Upper lobe of left lung (tissue), 6 donors: Measurements from ENCODE around the gene GOT1. TPM values are rescaled to one million over a fixed set of nuclear protein-coding genes. Genes with fewer than 3 reads are reported as not detected.

Experiments
- ATAC-seq, 2 donors: fragments of 200-7000 bp; cut with Tn5 transposase; one replicate each; pipeline ENCODE4 v1.9.1; 2022; ENCODE audit warnings: mild to moderate bottlenecking in 2 of 2, moderate library complexity in 2 of 2; ENCODE audit not compliant: low FRiP score in 2 of 2
- DNase-seq, 2 donors: peaks; one replicate each; pipeline ENCODE4 v3.0.0-alpha.2; 2019 to 2020
- H3K27ac ChIP-seq, 4 donors: fragments of 200-600 bp; sonication (generic); one replicate each; pipeline ENCODE4 v1.5.1; 2016 to 2019
- H3K27me3 ChIP-seq, 4 donors: fragments of 200-600 bp; sonication (generic); one replicate each; pipeline ENCODE4 v1.5.1; 2017 to 2019
- H3K36me3 ChIP-seq, 4 donors: fragments of 200-600 bp; sonication (generic); one replicate each; pipeline ENCODE4 v1.5.1; 2016 to 2019
- H3K4me1 ChIP-seq, 4 donors: fragments of 200-600 bp; sonication (generic); one replicate each; pipeline ENCODE4 v1.5.1; 2018 to 2019
- H3K4me3 ChIP-seq, 4 donors: fragments of 200-600 bp; sonication (generic); one replicate each; pipeline ENCODE4 v1.5.1; 2017 to 2019; ENCODE audit warnings: mild to moderate bottlenecking in 2 of 4, moderate library complexity in 1 of 4
- H3K9me3 ChIP-seq, 4 donors: fragments of 200-600 bp; sonication (generic); one replicate each; pipeline ENCODE4 v1.5.1; 2018 to 2019
- CTCF ChIP-seq, 6 experiments: fragments of 450-650 bp in 4 of 6; fragments of 200-600 bp in 2 of 6; sonication (generic) in 2 of 6; IDR thresholded peaks; one replicate each; pipeline ENCODE4 v1.5.1; 2016 to 2019; ENCODE audit warnings: antibody characterized with exemption in 6 of 6
- EP300 ChIP-seq, 4 donors: sonication (generic); formaldehyde crosslinking; IDR thresholded peaks; one replicate each; pipeline ENCODE4 v1.5.1; 2017; ENCODE audit warnings: antibody characterized with exemption in 4 of 4, control low read depth in 2 of 4
- POLR2A ChIP-seq, 4 donors: fragments of 450-650 bp; IDR thresholded peaks; one replicate each; pipeline ENCODE4 v1.5.1; 2016 to 2017; ENCODE audit warnings: antibody characterized with exemption in 4 of 4, mild to moderate bottlenecking in 2 of 4
- POLR2AphosphoS5 ChIP-seq, 2 donors: sonication (generic); formaldehyde crosslinking; IDR thresholded peaks; one replicate each; pipeline ENCODE4 v1.5.1; 2017; ENCODE audit warnings: antibody characterized with exemption in 2 of 2
- WGBS, 2 donors: methylation state at CpG; one replicate each; pipeline ENCODE4 v1.1.5; 2017 to 2018; 5-methylcytosine and 5-hydroxymethylcytosine counted together
- total RNA-seq, 6 donors: library from RNA; depleted of rRNA in 4 of 6; stranded (reverse); fragments of >200 nt in 4 of 6; gene quantifications; one replicate each; pipeline versions ENCODE4 v1.1.0 to v1.2.1, GENCODE V29; 2016 to 2021
- donor health status: DM: no; HTN: no; CAD: no; lungs with moderate emphysema.
- donor health status: DM: no; HTN: yes; CAD: no; lungs with severe emphysema.

GOT1 gene
- total RNA-seq, 6 donors from 2014 or later, result 13.1 to 46.8 (median 25.7) TPM

GRCh38 chr10:99421233-99421739, 9.1 kb downstream of the GOT1 start:
- DNase-seq (no peak), ATAC-seq (no peak)
- Histone ChIP-seq H3K27me3 (no peaks in the 10 kb centered on the region), H3K9me3 (no peaks in the 10 kb centered on the region), H3K36me3 (peaks cover 10 to 33% (median 12%) of the 10 kb centered on the region in 4 donors), H3K4me1 (no peaks in the 10 kb centered on the region), H3K27ac (no peak overlapping the region), H3K4me3 (no peak overlapping the region)
- TF ChIP-seq POLR2AphosphoS5 (IDR thresholded peaks at IDR 0.05) (no peak), CTCF (IDR thresholded peaks at IDR 0.05) (no peak), EP300 (IDR thresholded peaks at IDR 0.05) (no peak), POLR2A (IDR thresholded peaks at IDR 0.05) (no peak)
- WGBS, 2 donors, result 62 to 79% methylated on average over 3 of the region's 3 CpGs

GRCh38 chr10:99419688-99420087, 10.7 kb downstream of the GOT1 start:
- ATAC-seq (no peak), DNase-seq (no peak)
- no peaks in the 10 kb centered on the region for H3K4me1 ChIP-seq
- no peak overlapping the region for H3K4me3 ChIP-seq
- H3K36me3 ChIP-seq, result peaks cover 7 to 21% (median 10%) of the 10 kb centered on the region in 4 donors
- TF ChIP-seq CTCF (IDR thresholded peaks at IDR 0.05), result no peak
- TF ChIP-seq POLR2AphosphoS5 (IDR thresholded peaks at IDR 0.05), result no peak
- TF ChIP-seq POLR2A (IDR thresholded peaks at IDR 0.05), result no peak
- no peak for TF ChIP-seq EP300 (IDR thresholded peaks at IDR 0.05)
- no peak overlapping the region for H3K27ac ChIP-seq
- H3K27me3 ChIP-seq, result no peaks in the 10 kb centered on the region
- H3K9me3 ChIP-seq, result no peaks in the 10 kb centered on the region
- 95 to 100% methylated on average over 2 of the region's 2 CpGs for WGBS, 2 donors

- Histone ChIP-seq H3K4me1 (no peaks in the 10 kb centered on the region), H3K27ac (no peak overlapping the region), H3K27me3 (no peaks in the 10 kb centered on the region), H3K9me3 (no peaks in the 10 kb centered on the region), H3K36me3 (peaks cover 7 to 18% (median 10%) of the 10 kb centered on the region in 4 donors), H3K4me3 (no peak overlapping the region)
- TF ChIP-seq CTCF (IDR thresholded peaks at IDR 0.05) (no peak), POLR2AphosphoS5 (IDR thresholded peaks at IDR 0.05) (no peak), EP300 (IDR thresholded peaks at IDR 0.05) (no peak), POLR2A (IDR thresholded peaks at IDR 0.05) (no peak)
- ATAC-seq (no peak), DNase-seq (no peak)
Measured at GRCh38 chr10:99418910-99419624, 11.4 kb downstream of the GOT1 start.

GRCh38 chr10:99412099-99412498, 18.3 kb downstream of the GOT1 start:
- H3K36me3 ChIP-seq, result peaks cover 0 to 1% (median 0%) of the 10 kb centered on the region in 4 donors
- 93 to 100% methylated on average over 1 of the region's 1 CpG for WGBS, 2 donors
- TF ChIP-seq POLR2AphosphoS5 (IDR thresholded peaks at IDR 0.05) (no peak), POLR2A (IDR thresholded peaks at IDR 0.05) (no peak), EP300 (IDR thresholded peaks at IDR 0.05) (no peak), CTCF (IDR thresholded peaks at IDR 0.05) (no peak)
- no peaks in the 10 kb centered on the region for H3K27me3 ChIP-seq
- H3K4me1 ChIP-seq, result no peaks in the 10 kb centered on the region
- ATAC-seq, result no peak
- no peak overlapping the region for H3K4me3 ChIP-seq
- H3K9me3 ChIP-seq, result no peaks in the 10 kb centered on the region
- DNase-seq, result no peak
- no peak overlapping the region for H3K27ac ChIP-seq

GRCh38 chr10:99411546-99411945, 18.9 kb downstream of the GOT1 start:
- Histone ChIP-seq H3K4me3 (no peak overlapping the region), H3K4me1 (no peaks in the 10 kb centered on the region), H3K36me3 (peaks cover 0 to 7% (median 5%) of the 10 kb centered on the region in 4 donors), H3K9me3 (no peaks in the 10 kb centered on the region), H3K27me3 (no peaks in the 10 kb centered on the region), H3K27ac (no peak overlapping the region)
- ATAC-seq (no peak), DNase-seq (no peak)
- 100% methylated on average over 2 of the region's 2 CpGs for WGBS, 2 donors
- no peak for TF ChIP-seq POLR2A (IDR thresholded peaks at IDR 0.05)
- no peak for TF ChIP-seq POLR2AphosphoS5 (IDR thresholded peaks at IDR 0.05)
